Smooth muscle cell of the brain vasculature (primary cell): ENCODE results near the gene NXNL1.
"Not testable (repeated sequence)": the region's sequence is repeated elsewhere in the genome, so short reads cannot be mapped to it uniquely, and the experiment has no call there.

Experiments
- DNase-seq: peaks from one replicate; pipeline ENCODE4 v3.0.0-alpha.2; 2012; ENCODE audit warnings: low read depth, low spot score

Gene NXNL1

GRCh38 chr19:17460372-17461230, at the start of gene NXNL1:
TSS of gene NXNL1 (minus strand) at chr19:17460926. CDS start at chr19:17460869, 57 bp downstream.
- no peak for DNase-seq

GRCh38 chr19:17508558-17508933, 47.8 kb upstream of the NXNL1 start:
- DNase-seq: not testable (repeated sequence)

- no peak for DNase-seq
Observed at GRCh38 chr19:17506745-17507144, 46.0 kb upstream of the NXNL1 start.

GRCh38 chr19:17505223-17505622, 44.5 kb upstream of the NXNL1 start:
- DNase-seq: no peak

- no peak for DNase-seq
Observed at GRCh38 chr19:17504456-17504855, 43.7 kb upstream of the NXNL1 start.

GRCh38 chr19:17504030-17504429, 43.3 kb upstream of the NXNL1 start:
- no peak for DNase-seq

- DNase-seq: no peak
Observed at GRCh38 chr19:17503240-17503639, 42.5 kb upstream of the NXNL1 start.

GRCh38 chr19:17500447-17501198, 39.9 kb upstream of the NXNL1 start:
- no peak for DNase-seq

GRCh38 chr19:17499648-17500446, 39.1 kb upstream of the NXNL1 start:
- no peak for DNase-seq

- DNase-seq: not testable (repeated sequence)
Observed at GRCh38 chr19:17499025-17499424, 38.3 kb upstream of the NXNL1 start.

GRCh38 chr19:17497149-17497798, 36.5 kb upstream of the NXNL1 start:
- DNase-seq: no peak

GRCh38 chr19:17496337-17496997, 35.7 kb upstream of the NXNL1 start:
- DNase-seq: no peak

- no peak for DNase-seq
Observed at GRCh38 chr19:17495639-17496296, 35.0 kb upstream of the NXNL1 start.

GRCh38 chr19:17491287-17491686, 30.6 kb upstream of the NXNL1 start:
- DNase-seq: no peak

GRCh38 chr19:17490411-17490810, 29.7 kb upstream of the NXNL1 start:
- no peak for DNase-seq

GRCh38 chr19:17489392-17490030, 28.8 kb upstream of the NXNL1 start:
- DNase-seq: no peak

- DNase-seq: no peak
Observed at GRCh38 chr19:17488593-17489391, 28.1 kb upstream of the NXNL1 start.

GRCh38 chr19:17487284-17488121, 26.8 kb upstream of the NXNL1 start:
- no peak for DNase-seq
